Measurements from ENCODE around the gene PARP3. TPM values are rescaled to one million over a fixed set of nuclear protein-coding genes. Genes with fewer than 3 reads are reported as not detected.

Gene PARP3
- total and polyA plus RNA-seq, 10 of the 15 experiments (the other 5 are each of a cell fraction or from before 2014, with no cell fraction given): 2.1 to 31.2 (median 19.5) TPM

DNA sequence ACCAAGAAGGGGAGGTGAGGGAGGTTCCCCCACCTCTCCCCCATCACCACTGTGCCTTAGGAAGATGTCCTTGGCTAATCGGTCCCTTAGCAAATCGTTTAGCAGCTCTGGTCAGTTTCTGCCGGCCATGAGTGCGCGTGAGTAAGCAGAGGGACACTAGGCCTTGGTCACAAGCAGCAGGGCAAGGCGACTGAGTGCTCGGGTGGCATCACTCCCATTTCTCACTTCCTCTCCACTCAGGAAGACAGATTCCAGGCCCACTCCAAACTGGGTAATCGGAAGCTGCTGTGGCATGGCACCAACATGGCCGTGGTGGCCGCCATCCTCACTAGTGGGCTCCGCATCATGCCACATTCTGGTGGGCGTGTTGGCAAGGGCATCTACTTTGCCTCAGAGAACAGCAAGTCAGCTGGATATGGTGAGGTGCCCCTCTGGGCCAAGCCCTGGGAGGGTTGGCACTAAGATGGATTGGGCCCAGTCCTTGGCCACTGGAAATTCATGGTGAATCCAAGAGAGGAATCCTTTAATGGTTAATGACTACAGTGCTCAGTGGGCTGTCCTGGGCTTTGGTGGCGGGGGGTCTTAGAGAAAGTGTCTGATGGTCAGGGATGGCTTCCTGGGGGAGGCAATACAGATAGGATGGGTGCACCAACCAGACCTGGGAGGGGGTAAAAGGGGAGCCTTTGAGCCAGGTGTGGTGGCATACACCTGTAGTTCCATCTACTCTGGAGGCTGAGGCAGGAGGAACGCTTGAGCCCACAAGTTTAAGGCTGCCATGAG is 4.0 kb downstream of the PARP3 start:
- ChIA-PET CTCF (interaction anchor here (0.7 to 1.5 kb wide), 2 partner anchors 28 to 198 kb away, joined by 3 read pairs; partner anchors contain the start of gene ABHD14B), POLR2A (no interaction called here), RAD21 (ENCODE audit: unreplicated experiment) (no interaction called here), SMC1A (ENCODE audit: uncharacterized antibody, unreplicated experiment) (no interaction called here)
- WGBS (ENCODE audit: insufficient coverage, insufficient replicate concordance, low lambda C conversion rate, missing lambda C conversion rate): 88% methylated on average over 14 of the region's 14 CpGs
- ATAC-seq: no peak
- Histone ChIP-seq H3K9me3 (replicated peaks; ENCODE audit: control insufficient read depth, insufficient read depth, low read length) (no peaks in the 10 kb centered on the region), H3K9ac (ENCODE audit: control insufficient read depth, insufficient read depth, low read length) (no peak overlapping the region), H2AFZ (ENCODE audit: control insufficient read depth, low read depth, low read length) (no peak overlapping the region), H3K4me1 (ENCODE audit: control insufficient read depth, insufficient read depth, low read length) (peaks cover 11% of the 10 kb centered on the region), H4K20me1 (ENCODE audit: control insufficient read depth, insufficient read depth) (no peaks in the 10 kb centered on the region), H3K79me2 (ENCODE audit: control insufficient read depth, insufficient read depth, low read length) (peaks cover 11% of the 10 kb centered on the region), H3K4me2 (ENCODE audit: control insufficient read depth, insufficient read depth) (no peak overlapping the region), H3K36me3 (ENCODE audit: control insufficient read depth in 2 of 2, insufficient read depth in 2 of 2, low read length in 1 of 2) (peaks cover 0 to 2% of the 10 kb centered on the region in 2 experiments; a peak in 1 of 4 replicates), H3K27me3 (replicated peaks in 1 of 2; ENCODE audit: control insufficient read depth in 2 of 2, insufficient read depth in 2 of 2, low read length in 1 of 2) (no peaks in the 10 kb centered on the region), H3K4me3 (no peak overlapping the region), H3K27ac (ENCODE audit: control insufficient read depth, insufficient read depth) (no peak overlapping the region)
- in situ Hi-C loops (cut with MboI) (no loop called here), intact Hi-C loops (cut with micrococcal nuclease; ENCODE audit: unreplicated experiment) (no loop called here)
- BruUV-seq (replicated peaks): no TSS peak
- DNase-seq (ENCODE audit: low read depth, low spot score): no peak
- FAIRE-seq: no peak
- TF ChIP-seq SPI1 (IDR thresholded peaks at IDR 0.05; ENCODE audit: borderline replicate concordance, insufficient read depth, low read depth, low read length): no peak
- TF ChIP-seq, protein P1, sequence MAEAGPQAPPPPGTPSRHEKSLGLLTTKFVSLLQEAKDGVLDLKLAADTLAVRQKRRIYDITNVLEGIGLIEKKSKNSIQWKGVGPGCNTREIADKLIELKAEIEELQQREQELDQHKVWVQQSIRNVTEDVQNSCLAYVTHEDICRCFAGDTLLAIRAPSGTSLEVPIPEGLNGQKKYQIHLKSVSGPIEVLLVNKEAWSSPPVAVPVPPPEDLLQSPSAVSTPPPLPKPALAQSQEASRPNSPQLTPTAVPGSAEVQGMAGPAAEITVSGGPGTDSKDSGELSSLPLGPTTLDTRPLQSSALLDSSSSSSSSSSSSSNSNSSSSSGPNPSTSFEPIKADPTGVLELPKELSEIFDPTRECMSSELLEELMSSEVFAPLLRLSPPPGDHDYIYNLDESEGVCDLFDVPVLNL (IDR thresholded peaks at IDR 0.05; ENCODE audit: low read depth, low read length): no peak
- no peak for TF ChIP-seq NFIC (IDR thresholded peaks at IDR 0.05; ENCODE audit: low read depth, low read length)
- TF ChIP-seq CREB1 (IDR thresholded peaks at IDR 0.05; ENCODE audit: low read depth): no peak
- no peak for TF ChIP-seq SMC3 (IDR thresholded peaks at IDR 0.05; ENCODE audit: borderline replicate concordance, low read length)
- no peak for TF ChIP-seq ZNF274 (IDR thresholded peaks at IDR 0.05; ENCODE audit: insufficient read depth, insufficient read length)
- no peak for TF ChIP-seq NR2F1 (conservative IDR thresholded peaks at IDR 0.05)
- no peak for TF ChIP-seq SUPT20H (IDR thresholded peaks at IDR 0.05; ENCODE audit: borderline replicate concordance, control insufficient read depth, low read depth, low read length)
- no peak for TF ChIP-seq JUNB (IDR thresholded peaks at IDR 0.05)

Data from GM12878 (cell line).